HG02970 (cell line): ENCODE results near the gene AOAH.
"Not testable (repeated sequence)": the region's sequence is repeated elsewhere in the genome, so short reads cannot be mapped to it uniquely, and the experiment has no call there.

Experiments used
- ATAC-seq: cut with Tn5 transposase; IDR thresholded peaks from one replicate; pipeline ENCODE4 v1.9.1; 2021; ENCODE audit warnings: mild to moderate bottlenecking, moderate library complexity, moderate number of reproducible peaks; ENCODE audit not compliant: unreplicated experiment, low FRiP score

AOAH gene

DNA sequence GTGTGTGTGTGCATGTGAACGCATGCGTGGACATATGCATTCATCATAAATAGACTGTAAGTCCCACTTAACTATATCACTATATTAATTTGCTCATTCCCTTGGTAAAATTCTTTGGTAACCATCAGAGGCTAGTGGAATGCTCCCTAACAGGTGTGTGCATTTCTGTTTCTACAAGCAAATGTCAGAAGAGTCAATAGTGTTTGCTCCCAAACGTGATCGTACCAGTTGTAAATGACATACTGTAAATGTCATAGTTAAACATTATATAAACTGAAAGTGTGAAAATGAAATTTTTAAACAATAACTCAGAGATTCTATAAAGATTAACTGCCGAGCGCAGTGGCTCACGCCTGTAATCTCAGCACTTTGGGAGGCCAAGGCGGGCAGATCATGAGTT lies 240.0 kb downstream of the AOAH start:
- ATAC-seq = no peak

DNA sequence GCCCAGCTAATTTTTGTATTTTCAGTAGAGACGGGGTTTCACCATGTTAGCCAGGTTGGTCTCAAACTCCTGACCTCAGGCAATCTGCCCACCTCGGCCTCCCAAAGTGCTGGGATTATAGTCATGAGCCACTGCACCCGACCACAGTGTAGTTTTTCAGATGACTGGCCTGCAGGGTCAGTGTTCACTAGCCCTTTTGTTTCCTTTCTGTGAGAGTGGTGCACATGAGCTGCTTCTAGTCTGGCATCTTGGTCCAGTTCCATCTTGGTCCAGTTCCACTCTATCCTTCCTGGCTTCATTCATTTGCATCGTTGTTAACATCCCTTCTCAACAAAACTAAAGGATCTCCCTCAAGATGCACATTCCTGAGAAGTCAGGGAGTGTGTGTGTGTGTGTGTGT lies 240.4 kb downstream of the AOAH start:
- not testable (repeated sequence) for ATAC-seq

DNA sequence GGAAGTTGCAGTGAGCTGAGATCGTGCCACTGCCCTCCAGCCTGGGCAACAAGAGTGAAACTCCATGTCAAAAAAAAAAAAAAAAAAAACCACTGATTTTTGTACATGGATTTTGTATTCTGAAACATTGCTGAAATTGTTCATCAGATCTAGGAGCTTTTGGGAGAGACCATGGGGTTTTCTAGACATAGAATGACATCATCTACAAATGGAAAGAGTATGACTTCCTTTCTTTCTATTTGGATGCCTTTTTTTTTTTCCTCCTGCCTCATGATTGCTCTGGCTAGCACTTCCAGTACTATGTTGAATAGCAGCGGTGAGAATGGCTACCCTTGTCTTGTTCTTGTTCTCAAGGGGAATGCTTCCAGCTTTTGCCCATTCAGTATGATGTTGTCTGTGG lies 245.5 kb downstream of the AOAH start:
- ATAC-seq = no peak

DNA sequence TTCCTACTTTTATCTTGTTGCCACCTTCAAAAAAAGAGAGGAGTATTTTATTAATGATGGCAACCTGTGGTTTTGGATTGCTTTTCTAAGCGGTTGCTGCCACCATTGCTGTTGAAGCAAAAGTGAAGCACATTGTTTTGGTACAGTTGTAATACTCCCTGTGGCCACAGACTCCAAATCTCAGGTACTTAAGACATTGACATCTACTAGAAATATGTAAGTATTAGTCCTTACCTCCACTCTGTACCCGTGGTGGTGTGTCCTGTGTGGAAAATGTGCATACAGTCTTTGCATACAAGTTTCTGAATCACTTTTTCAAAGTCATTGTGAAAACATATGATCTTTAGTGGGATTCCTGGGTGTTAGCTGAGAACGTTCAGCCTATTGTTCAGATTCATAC lies 248.9 kb downstream of the AOAH start:
- no peak for ATAC-seq

DNA sequence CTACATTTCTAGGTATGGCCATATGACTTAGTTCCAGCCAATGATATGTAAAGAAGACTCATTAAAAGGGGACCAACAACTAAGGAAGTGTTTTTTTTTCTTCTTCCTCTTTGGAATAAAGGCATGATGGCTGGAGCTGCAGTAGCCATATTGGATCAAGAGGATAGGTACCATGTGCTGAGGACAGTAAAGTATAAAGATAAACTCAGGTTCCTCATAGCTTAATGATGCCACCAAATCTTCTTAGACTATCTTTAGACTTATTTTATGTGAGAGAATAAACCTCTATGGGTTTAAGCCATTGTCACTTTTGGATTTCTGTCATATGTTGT lies 249.3 kb downstream of the AOAH start:
- ATAC-seq = no peak

DNA sequence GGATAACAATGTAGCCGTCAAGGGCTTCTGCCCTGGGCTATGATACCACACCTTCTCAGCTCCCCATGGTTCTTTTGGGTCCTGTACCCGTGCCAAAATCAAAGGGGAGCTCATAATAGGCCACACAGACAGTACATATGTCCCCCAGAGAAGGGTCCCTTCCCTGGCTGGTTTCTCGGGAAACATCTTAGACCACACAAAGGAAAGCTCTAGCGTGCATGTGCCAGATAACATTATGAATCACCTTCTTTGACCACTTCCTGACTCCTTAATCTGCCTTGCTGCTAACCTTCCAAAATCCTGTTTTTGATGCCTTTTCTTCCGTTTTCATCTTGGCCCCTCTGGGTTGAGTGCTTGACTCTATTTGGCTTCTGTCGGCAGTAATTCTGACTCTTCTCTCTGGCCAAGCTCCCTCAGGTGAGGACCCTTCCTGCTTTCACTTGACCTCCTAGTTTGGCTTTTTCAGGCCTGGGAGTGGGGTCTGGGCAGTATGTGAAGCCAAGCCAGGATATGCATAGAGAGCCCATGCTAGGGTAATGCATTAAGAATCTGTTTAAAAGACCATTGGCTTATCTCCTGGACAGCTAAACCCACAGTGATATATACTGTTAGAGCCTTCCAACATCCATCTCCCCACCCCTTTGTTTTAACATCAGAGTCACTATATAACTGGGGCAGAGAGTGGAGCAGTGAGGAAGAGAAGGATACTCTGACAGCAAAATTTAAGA lies 249.8 kb downstream of the AOAH start:
- ATAC-seq = no peak

DNA sequence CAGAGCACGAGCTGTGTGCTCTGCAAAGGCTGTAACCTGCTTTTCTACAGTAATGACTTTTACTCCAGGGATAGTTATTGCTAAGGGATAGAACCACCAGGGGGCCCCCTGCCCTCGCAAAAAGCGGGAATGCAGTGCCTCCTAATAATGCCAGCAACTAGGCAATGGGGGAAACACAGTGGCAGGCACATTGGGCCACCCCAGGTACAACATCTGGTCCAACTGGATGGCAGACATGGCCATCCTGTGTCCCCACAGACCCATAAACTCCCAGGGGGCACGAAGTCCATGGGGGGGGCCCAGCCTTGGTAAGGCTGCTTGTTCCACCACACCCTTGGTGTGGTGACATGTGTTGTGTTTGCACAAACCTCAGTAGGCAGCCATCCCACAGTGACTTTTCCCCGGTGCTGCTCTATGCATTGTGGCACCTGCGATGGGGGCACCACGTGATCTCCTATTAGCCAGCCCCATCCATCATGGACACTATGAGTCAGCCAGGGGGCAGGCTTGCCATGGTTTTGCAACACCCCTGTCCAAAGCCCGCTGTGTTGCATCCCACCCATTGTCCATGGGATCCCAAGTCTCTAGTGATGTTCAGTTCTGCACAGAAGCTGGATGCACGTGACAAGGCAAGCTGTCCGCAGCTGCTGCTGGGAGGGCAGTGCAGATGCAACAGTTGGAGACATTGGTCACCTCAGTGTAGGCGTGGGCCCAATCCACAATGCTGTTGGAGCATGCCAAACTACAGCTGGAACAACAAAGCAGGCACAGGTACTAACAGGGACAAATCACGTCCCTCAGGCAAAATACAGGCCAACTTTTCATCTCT lies 250.6 kb downstream of the AOAH start:
- ATAC-seq = no peak

DNA sequence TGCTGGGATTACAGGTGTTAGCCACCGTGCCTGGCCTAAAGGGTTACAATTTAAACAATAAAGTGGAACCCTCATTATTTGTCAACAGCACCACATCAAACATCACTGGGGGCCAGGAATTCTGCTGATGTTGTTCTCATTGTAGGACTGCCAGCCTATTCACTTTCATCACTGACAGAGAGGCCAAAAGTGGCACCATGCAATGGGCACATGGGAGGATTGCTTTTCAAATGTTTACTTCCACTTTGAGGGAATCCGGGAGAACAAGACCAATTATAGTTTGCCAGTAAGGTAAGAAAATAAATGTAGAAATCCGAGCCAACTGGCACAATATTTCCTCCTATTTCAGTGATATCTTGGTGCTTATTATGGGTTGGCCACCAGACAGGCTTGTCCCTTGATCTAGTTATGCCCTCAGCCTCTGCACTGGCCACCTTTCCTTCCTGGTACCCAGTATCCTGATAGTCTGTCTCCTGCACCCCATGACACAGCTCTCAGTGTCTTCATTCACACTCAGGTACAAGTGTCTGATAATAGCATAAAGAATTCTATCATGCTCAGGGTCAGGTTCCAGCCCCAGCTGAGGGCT lies 252.1 kb downstream of the AOAH start:
- no peak for ATAC-seq

DNA sequence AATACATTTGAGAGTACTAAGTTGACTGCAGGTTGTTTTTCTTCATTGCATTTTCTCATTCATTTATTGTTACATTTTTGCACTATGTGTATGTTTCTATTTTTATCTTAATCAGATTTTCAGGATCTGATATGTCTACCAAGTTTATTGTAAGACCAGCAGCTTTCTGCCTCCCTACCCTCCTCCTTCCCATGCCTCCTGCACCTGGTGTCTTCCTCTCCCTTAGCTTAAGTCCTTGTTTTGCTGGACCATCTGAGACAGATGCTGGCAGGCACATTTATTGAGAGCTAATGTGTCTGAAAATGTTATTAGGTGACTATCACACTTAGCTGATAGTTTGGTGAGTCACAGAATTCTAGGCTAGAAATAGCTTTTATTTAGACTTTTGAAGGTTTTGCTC lies 255.1 kb downstream of the AOAH start:
- no peak for ATAC-seq

DNA sequence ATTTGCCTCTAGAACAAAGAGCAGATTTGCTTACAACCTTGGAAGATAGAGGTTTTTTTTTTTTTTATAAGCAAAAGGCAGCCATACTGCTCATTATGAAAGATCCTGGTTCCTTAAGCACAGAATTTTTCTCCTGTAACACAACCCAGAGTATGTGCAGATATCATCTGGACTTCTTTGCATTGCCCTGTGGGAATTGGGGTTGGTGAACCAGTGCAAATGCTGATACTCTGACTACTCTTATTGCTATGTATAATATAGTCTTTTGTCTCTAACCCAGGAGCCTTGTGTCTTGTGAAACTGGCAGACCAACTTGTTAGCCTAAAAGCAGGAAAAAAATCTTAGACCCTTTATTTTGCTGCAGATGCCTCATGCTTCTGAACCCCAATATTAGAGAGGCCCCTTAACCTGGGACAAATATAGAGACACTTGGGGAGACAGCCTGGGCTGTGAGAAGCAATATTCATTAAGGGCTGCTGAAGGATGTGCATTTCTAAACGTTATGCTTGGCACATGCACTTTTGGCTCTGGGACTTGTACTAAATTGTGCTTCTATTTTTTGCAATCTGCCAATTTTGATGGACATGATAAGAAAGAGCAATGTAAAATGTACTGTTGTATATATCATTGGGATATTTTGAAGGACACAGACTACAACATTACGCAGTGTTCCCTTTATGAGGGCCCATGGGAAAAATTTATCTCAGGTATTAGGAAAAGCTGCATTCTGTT lies 255.8 kb downstream of the AOAH start:
- no peak for ATAC-seq

DNA sequence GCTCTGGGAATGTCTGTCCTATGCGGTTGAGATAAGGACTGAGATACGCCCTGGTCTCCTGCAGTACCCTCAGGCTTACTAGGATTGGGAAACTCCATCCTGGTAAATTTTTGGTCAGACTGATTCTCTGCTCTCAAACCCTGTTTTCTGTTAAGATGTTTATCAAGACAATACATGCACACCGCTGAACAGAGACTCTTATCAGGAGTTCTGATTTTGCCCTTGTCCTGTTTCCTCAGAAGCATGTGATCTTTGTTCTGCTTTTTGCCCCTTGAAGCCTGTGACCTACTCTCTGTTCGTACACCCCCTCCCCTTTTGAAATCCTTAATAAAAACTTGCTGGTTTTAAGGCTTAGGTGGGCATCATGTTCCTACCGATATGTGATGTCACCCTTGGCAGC lies 258.3 kb downstream of the AOAH start:
- ATAC-seq = not testable (repeated sequence)

DNA sequence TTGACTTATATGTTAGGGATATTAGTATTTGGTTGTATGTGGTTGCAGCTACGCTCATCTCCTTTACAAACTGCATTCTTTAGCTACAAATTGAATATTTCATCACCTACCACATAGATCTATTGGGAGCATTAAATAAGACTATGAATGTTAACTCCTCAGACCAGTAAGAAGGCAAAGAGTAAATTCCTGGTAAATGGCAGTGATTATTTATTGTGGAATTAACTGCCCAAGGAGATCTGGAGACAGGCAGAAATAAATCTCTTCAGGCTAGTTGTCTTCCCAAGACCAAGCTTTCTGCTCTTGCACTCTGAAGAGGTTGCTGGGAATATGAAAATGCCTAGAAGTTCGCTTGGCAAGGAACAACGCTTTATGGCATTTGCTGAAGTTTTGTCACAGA lies 260.0 kb downstream of the AOAH start:
- no peak for ATAC-seq
